ENCODE data around the gene OR1L4. TPM values are rescaled to one million over a fixed set of nuclear protein-coding genes. Genes with fewer than 3 reads are reported as not detected.

OR1L4 gene
- total RNA-seq, 4 donors from 2014 or later: not detected

- no peak overlapping the region for H3K4me3 ChIP-seq (ENCODE audit: low read depth, poor library complexity, severe bottlenecking)
- intact Hi-C loops (cut with DNase I; ENCODE audit: low total_unique reads): no loop called here
- DNase-seq (ENCODE audit: low spot score in 2 of 2): no peak
- WGBS, 2 donors: 32 to 42% methylated on average over 2 of the region's 2 CpGs
- TF ChIP-seq CTCF (IDR thresholded peaks at IDR 0.05) (no peak), POLR2A (IDR thresholded peaks at IDR 0.05) (no peak)
These were observed 31.0 kb downstream of the OR1L4 start for GRCh38 chr9:122754825-122755224.

GRCh38 chr9:122767817-122768216, 44.0 kb downstream of the OR1L4 start:
- intact Hi-C loops (cut with DNase I; ENCODE audit: low total_unique reads): no loop called here
- no peak for DNase-seq (ENCODE audit: low spot score in 2 of 2)

More at GRCh38 chr9:122767817-122768216, 44.0 kb downstream of the OR1L4 start:
- whole genome bisulfite sequencing, 2 donors: 65 to 77% methylated on average over 4 of the region's 4 CpGs
- no peak overlapping the region for H3K4me3 ChIP-seq (ENCODE audit: low read depth, poor library complexity, severe bottlenecking)
- TF ChIP-seq CTCF (IDR thresholded peaks at IDR 0.05): no peak
- TF ChIP-seq POLR2A (IDR thresholded peaks at IDR 0.05): no peak

Other genes with a start within 250 kb of the OR1L4 start
- not detected for gene OR1J1, start 246.1 kb upstream of the OR1L4 start, total RNA-seq
- not detected for gene OR1J2, start 213.2 kb upstream of the OR1L4 start, total RNA-seq
- gene OR1J4, start 204.8 kb upstream of the OR1L4 start, total RNA-seq: under 1 TPM in 1 of 4 donors, not detected in 3; 0.29 TPM
- gene OR1N1, start 196.7 kb upstream of the OR1L4 start, total RNA-seq: not detected
- not detected for gene OR1N2, start 170.9 kb upstream of the OR1L4 start, total RNA-seq
- not detected for gene OR1L8, start 140.6 kb upstream of the OR1L4 start, total RNA-seq
- gene OR1Q1, start 109.3 kb upstream of the OR1L4 start, total RNA-seq: not detected
- not detected for gene OR1B1, start 66.4 kb upstream of the OR1L4 start, total RNA-seq
- gene OR1L1, start 62.3 kb upstream of the OR1L4 start, total RNA-seq: not detected
- gene OR1L3, start 48.9 kb upstream of the OR1L4 start, total RNA-seq: not detected
- gene OR1L6, start 18.3 kb downstream of the OR1L4 start, total RNA-seq: not detected
- not detected for gene OR5C1, start 64.9 kb downstream of the OR1L4 start, total RNA-seq
- under 1 TPM in 1 of 4 donors, not detected in 3; 0.66 TPM for gene OR1K1, start 76.1 kb downstream of the OR1L4 start, total RNA-seq
- gene PDCL, start 104.6 kb downstream of the OR1L4 start, total RNA-seq: 10 to 100 TPM; 13.3 to 16.6 (median 15.9) TPM
- gene RC3H2, start 181.4 kb downstream of the OR1L4 start, total RNA-seq: 10 to 100 TPM; 24.2 to 30.9 (median 27.1) TPM
- gene ZBTB6, start 189.3 kb downstream of the OR1L4 start, total RNA-seq: 1 to 10 TPM; 6.9 to 9.6 (median 8.3) TPM
- 1 to 10 TPM; 2.0 to 5.9 (median 4.8) TPM for gene ZBTB26, start 207.5 kb downstream of the OR1L4 start, total RNA-seq
- 10 to 100 TPM; 36.7 to 52.1 (median 45.4) TPM for gene RABGAP1, start 217.0 kb downstream of the OR1L4 start, total RNA-seq

Data from lower leg skin (tissue), 4 donors.